Fibroblast of mammary gland (primary cell): Measurements from ENCODE around the gene DARS2.
A peak's percentile ranks its signal among the peaks of the same experiment; 100 is the strongest.

Experiments
- DNase-seq: peaks from one replicate; pipeline ENCODE4 v3.0.0-alpha.2; 2010; ENCODE audit warnings: low read depth
- H3K4me3 ChIP-seq: 2 replicates; pipeline ENCODE4 v1.5.1; 2011; ENCODE audit warnings: low read depth, mild to moderate bottlenecking, low read length, moderate library complexity; ENCODE audit not compliant: control insufficient read depth
- CTCF ChIP-seq: conservative IDR thresholded peaks from 2 replicates; pipeline ENCODE4 v1.5.1; 2011; ENCODE audit warnings: low read depth, low read length, inconsistent platforms; ENCODE audit not compliant: control insufficient read depth, insufficient read depth

Gene DARS2

GRCh38 chr1:173867141-173867752, 42.8 kb downstream of the DARS2 start:
- DNase-seq: no peak
- no peak for TF ChIP-seq CTCF
- peak overlapping the region; percentile 98 for H3K4me3 ChIP-seq

GRCh38 chr1:173867753-173868265, 43.3 kb downstream of the DARS2 start, which contains the start of gene GAS5:
Gene GAS5, minus strand, starts transcription at chr1:173867989.
- TF ChIP-seq CTCF: no peak
- peak; percentile 99 for DNase-seq
- H3K4me3 ChIP-seq: peak within 1 kb of the TSS; percentile 98

GRCh38 chr1:173868266-173869020, 44.0 kb downstream of the DARS2 start, which contains the start of gene ZBTB37:
Gene ZBTB37, plus strand, starts transcription at chr1:173868380. Its CDS starts 1,846 bp downstream, at chr1:173870226.
- no peak for TF ChIP-seq CTCF
- DNase-seq: no peak
- peak within 1 kb of the TSS; percentile 98 for H3K4me3 ChIP-seq

GRCh38 chr1:173869021-173869359, 44.5 kb downstream of the DARS2 start:
- DNase-seq: no peak
- peak overlapping the region; percentile 98 for H3K4me3 ChIP-seq
- no peak for TF ChIP-seq CTCF

GRCh38 chr1:173870252-173871075, 46.0 kb downstream of the DARS2 start:
- no peak for TF ChIP-seq CTCF
- no peak for DNase-seq
- H3K4me3 ChIP-seq: no peak overlapping the region

- no peak overlapping the region for H3K4me3 ChIP-seq
- DNase-seq: no peak
- no peak for TF ChIP-seq CTCF
Observed at GRCh38 chr1:173871091-173871490, 46.6 kb downstream of the DARS2 start.
